ENCODE results near the gene DHRS7.
"Not testable (repeated sequence)": the region's sequence is repeated elsewhere in the genome, so short reads cannot be mapped to it uniquely, and the experiment has no call there.

DHRS7 gene

GRCh38 chr14:60114881-60115280 is 50.3 kb downstream of the DHRS7 start:
- CTCF ChIA-PET, result no interaction called here
- TF ChIP-seq CTCF (conservative IDR thresholded peaks at IDR 0.05; ENCODE audit: low read depth), result no peak
- no peak for DNase-seq (ENCODE audit: low spot score)
- no peak overlapping the region for H3K27ac ChIP-seq
- POLR2A ChIA-PET (ENCODE audit: low non-redundant PET), result no interaction called here

GRCh38 chr14:60111732-60112131 is 53.5 kb downstream of the DHRS7 start:
- POLR2A ChIA-PET (ENCODE audit: low non-redundant PET), result no interaction called here
- no peak for DNase-seq (ENCODE audit: low spot score)
- no peak for TF ChIP-seq CTCF (conservative IDR thresholded peaks at IDR 0.05; ENCODE audit: low read depth)
- CTCF ChIA-PET, result interaction anchor here (0.7 kb wide), 1 partner anchor 229 kb away, joined by 5 read pairs; no protein-coding TSS in a partner anchor
- no peak overlapping the region for H3K27ac ChIP-seq

GRCh38 chr14:60107477-60107876 is 57.7 kb downstream of the DHRS7 start:
- DNase-seq (ENCODE audit: low spot score), result no peak

GRCh38 chr14:60106339-60106738 is 58.9 kb downstream of the DHRS7 start:
- TF ChIP-seq CTCF (conservative IDR thresholded peaks at IDR 0.05; ENCODE audit: low read depth), result no peak
- CTCF ChIA-PET, result no interaction called here
- POLR2A ChIA-PET (ENCODE audit: low non-redundant PET), result no interaction called here
- no peak for DNase-seq (ENCODE audit: low spot score)
- no peak overlapping the region for H3K27ac ChIP-seq

More at GRCh38 chr14:60107477-60107876, 57.7 kb downstream of the DHRS7 start:
- no peak for TF ChIP-seq CTCF (conservative IDR thresholded peaks at IDR 0.05; ENCODE audit: low read depth)
- ChIA-PET POLR2A (ENCODE audit: low non-redundant PET) (no interaction called here), CTCF (no interaction called here)
- H3K27ac ChIP-seq, result no peak overlapping the region

GRCh38 chr14:60102389-60102788 is 62.8 kb downstream of the DHRS7 start:
- no peak for DNase-seq (ENCODE audit: low spot score)
- CTCF ChIA-PET, result no interaction called here

GRCh38 chr14:60101786-60102185 is 63.4 kb downstream of the DHRS7 start:
- POLR2A ChIA-PET (ENCODE audit: low non-redundant PET), result interaction anchor here (1.0 kb wide), 1 partner anchor 11 kb away, joined by 4 read pairs; no protein-coding TSS in a partner anchor
- CTCF ChIA-PET, result interaction anchor here (0.7 kb wide), 1 partner anchor 1073 kb away, joined by 3 read pairs; no protein-coding TSS in a partner anchor
- DNase-seq (ENCODE audit: low spot score), result no peak
- no peak for TF ChIP-seq CTCF (conservative IDR thresholded peaks at IDR 0.05; ENCODE audit: low read depth)
- H3K27ac ChIP-seq, result no peak overlapping the region

More at GRCh38 chr14:60102389-60102788, 62.8 kb downstream of the DHRS7 start:
- H3K27ac ChIP-seq, result no peak overlapping the region
- POLR2A ChIA-PET (ENCODE audit: low non-redundant PET), result no interaction called here
- no peak for TF ChIP-seq CTCF (conservative IDR thresholded peaks at IDR 0.05; ENCODE audit: low read depth)

GRCh38 chr14:60099855-60100254 is 65.3 kb downstream of the DHRS7 start:
- H3K27ac ChIP-seq; CTCF ChIA-PET; POLR2A ChIA-PET (ENCODE audit: low non-redundant PET); DNase-seq (ENCODE audit: low spot score): not testable (repeated sequence)
